BLaER1 (cell line): ENCODE data around the gene RALGAPB.

Experiments used
- H3K27ac ChIP-seq: shearing (Covaris generic); formaldehyde crosslinking; 2 replicates; pipeline ENCODE4 v1.8.1; 2022
- H3K27me3 ChIP-seq: shearing (Covaris generic); formaldehyde crosslinking; 2 replicates; pipeline ENCODE4 v1.8.1; 2022
- H3K36me3 ChIP-seq: shearing (Covaris generic); formaldehyde crosslinking; 2 replicates; pipeline ENCODE4 v1.8.1; 2022
- H3K4me1 ChIP-seq: shearing (Covaris generic); formaldehyde crosslinking; 2 replicates; pipeline ENCODE4 v1.8.1; 2022
- H3K4me2 ChIP-seq: shearing (Covaris generic); formaldehyde crosslinking; 2 replicates; pipeline ENCODE4 v1.8.1; 2022
- H3K4me3 ChIP-seq: shearing (Covaris generic); formaldehyde crosslinking; 2 replicates; pipeline ENCODE4 v1.8.1; 2022
- H3K9ac ChIP-seq: shearing (Covaris generic); formaldehyde crosslinking; 2 replicates; pipeline ENCODE4 v1.8.1; 2022
- H3K9me3 ChIP-seq: shearing (Covaris generic); formaldehyde crosslinking; 2 replicates; pipeline ENCODE4 v1.8.1; 2022
- H4K20me1 ChIP-seq: shearing (Covaris generic); formaldehyde crosslinking; 2 replicates; pipeline ENCODE4 v1.8.1; 2022
- Cebpa-rat ChIP-seq: shearing (Covaris generic); IDR thresholded peaks from 2 replicates; pipeline ENCODE4 v1.8.1; 2022

The RALGAPB gene

GRCh38 chr20:38617011-38617829 lies 144.6 kb downstream of the RALGAPB start:
- TF ChIP-seq Cebpa-rat: no peak
- no peak overlapping the region for H3K27ac ChIP-seq
- no peaks in the 10 kb centered on the region for H3K4me1 ChIP-seq
- H3K36me3 ChIP-seq: no peaks in the 10 kb centered on the region
- no peak overlapping the region for H3K9ac ChIP-seq
- H3K4me2 ChIP-seq: no peak overlapping the region
- H3K27me3 ChIP-seq: no peaks in the 10 kb centered on the region
- H3K9me3 ChIP-seq: no peaks in the 10 kb centered on the region
- H3K4me3 ChIP-seq: no peak overlapping the region
- H4K20me1 ChIP-seq: no peaks in the 10 kb centered on the region

DNA sequence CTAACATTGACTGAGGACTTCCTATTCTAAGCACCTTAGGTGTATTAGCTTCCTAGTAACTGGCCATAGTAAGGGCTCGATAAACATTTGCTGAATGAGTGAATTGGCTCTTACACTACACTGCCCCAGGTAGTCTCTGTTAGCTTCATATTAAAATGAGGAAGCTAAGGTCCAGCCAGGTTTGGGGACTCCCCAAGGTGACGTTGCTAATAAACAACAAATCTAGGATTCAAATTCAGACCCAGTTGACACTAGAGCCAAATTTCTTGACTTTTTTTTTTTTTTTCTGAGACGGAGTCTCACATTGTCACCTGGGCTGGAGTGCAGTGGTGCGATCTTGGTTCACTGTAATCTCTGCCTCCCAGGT lies 145.2 kb downstream of the RALGAPB start:
- Histone ChIP-seq H3K27ac (no peak overlapping the region), H3K4me1 (no peaks in the 10 kb centered on the region), H3K36me3 (no peaks in the 10 kb centered on the region), H3K27me3 (no peaks in the 10 kb centered on the region), H3K4me3 (no peak overlapping the region), H4K20me1 (no peaks in the 10 kb centered on the region), H3K9ac (no peak overlapping the region), H3K9me3 (no peaks in the 10 kb centered on the region), H3K4me2 (no peak overlapping the region)
- TF ChIP-seq Cebpa-rat: no peak

DNA sequence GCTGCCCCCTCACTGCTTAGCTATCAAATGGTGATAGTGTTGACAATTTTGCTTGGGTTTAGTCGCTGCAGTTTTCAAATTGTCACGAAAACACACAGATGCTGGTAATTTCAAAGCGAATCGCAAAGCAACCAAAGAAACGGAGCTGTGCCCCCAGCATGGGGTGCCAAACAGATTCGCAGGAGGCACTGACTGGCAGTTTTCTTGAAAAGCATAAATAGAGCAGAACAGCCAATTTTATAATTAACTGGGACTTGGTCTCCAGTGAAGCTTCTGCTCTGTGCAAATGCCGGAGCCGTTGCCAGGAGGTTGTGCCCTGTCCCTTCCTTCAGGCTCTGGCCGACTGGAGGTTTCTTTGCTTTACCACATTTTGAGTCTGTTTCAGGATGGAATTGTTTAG lies 147.8 kb downstream of the RALGAPB start:
- no peak for TF ChIP-seq Cebpa-rat
- H3K36me3 ChIP-seq: no peaks in the 10 kb centered on the region

GRCh38 chr20:38623061-38623460 lies 150.4 kb downstream of the RALGAPB start:
- H3K4me3 ChIP-seq: no peak overlapping the region
- H4K20me1 ChIP-seq: no peaks in the 10 kb centered on the region
- no peaks in the 10 kb centered on the region for H3K9me3 ChIP-seq
- H3K36me3 ChIP-seq: no peaks in the 10 kb centered on the region
- H3K27ac ChIP-seq: no peak overlapping the region
- no peaks in the 10 kb centered on the region for H3K27me3 ChIP-seq
- no peak for TF ChIP-seq Cebpa-rat
- H3K9ac ChIP-seq: no peak overlapping the region
- H3K4me1 ChIP-seq: no peaks in the 10 kb centered on the region
- H3K4me2 ChIP-seq: no peak overlapping the region

More for the DNA sequence above, 147.8 kb downstream of the RALGAPB start:
- no peaks in the 10 kb centered on the region for H3K9me3 ChIP-seq
- no peak overlapping the region for H3K27ac ChIP-seq
- H3K27me3 ChIP-seq: no peaks in the 10 kb centered on the region
- H3K4me1 ChIP-seq: no peaks in the 10 kb centered on the region
- H4K20me1 ChIP-seq: no peaks in the 10 kb centered on the region
- no peak overlapping the region for H3K4me3 ChIP-seq
- no peak overlapping the region for H3K4me2 ChIP-seq
- no peak overlapping the region for H3K9ac ChIP-seq

DNA sequence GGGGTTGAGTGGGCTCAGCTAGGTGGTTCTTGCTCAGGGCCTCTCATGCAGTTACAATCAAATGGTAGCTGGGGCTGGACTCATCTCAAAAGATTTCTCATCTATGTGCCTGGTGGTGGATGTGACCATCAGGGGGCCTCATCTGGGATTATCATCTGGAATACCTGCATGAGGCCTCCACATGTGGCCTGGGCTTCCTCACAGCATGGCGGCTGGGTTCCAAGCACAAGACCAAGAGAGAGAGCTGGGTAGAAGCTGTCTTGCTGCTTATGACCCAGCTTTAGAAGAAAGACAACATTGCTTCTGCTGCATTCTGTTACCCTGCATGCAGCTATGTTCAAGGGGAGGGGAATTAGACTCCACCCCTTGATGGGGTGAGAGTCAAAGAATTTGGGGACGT lies 151.4 kb downstream of the RALGAPB start:
- no peak overlapping the region for H3K4me2 ChIP-seq
- H4K20me1 ChIP-seq: no peaks in the 10 kb centered on the region
- H3K36me3 ChIP-seq: no peaks in the 10 kb centered on the region
- no peak for TF ChIP-seq Cebpa-rat
- H3K4me3 ChIP-seq: no peak overlapping the region
- H3K9ac ChIP-seq: no peak overlapping the region
- H3K4me1 ChIP-seq: no peaks in the 10 kb centered on the region
- no peak overlapping the region for H3K27ac ChIP-seq
- H3K27me3 ChIP-seq: no peaks in the 10 kb centered on the region
- H3K9me3 ChIP-seq: no peaks in the 10 kb centered on the region

DNA sequence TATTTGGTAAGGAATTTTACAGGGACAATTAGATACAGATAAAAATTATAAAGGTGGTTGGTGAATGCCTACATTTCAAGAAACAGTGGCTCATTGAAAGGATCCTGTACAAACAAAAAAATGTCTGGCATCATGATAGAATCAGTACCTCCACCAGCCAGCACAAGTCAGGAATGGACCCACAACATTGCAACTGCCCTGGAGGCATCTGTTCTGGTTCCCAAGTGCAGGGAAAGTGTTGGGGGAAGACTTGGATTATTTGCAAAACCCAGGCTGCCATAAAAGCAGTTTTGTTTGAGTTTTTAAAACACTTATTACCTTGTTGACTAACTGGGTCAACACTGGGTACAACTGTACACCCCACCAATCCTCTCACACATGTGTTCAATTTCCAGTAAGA lies 153.3 kb downstream of the RALGAPB start:
- H3K4me3 ChIP-seq: no peak overlapping the region
- no peak overlapping the region for H3K9ac ChIP-seq
- H3K4me1 ChIP-seq: no peaks in the 10 kb centered on the region
- H3K4me2 ChIP-seq: no peak overlapping the region
- no peaks in the 10 kb centered on the region for H3K9me3 ChIP-seq
- no peaks in the 10 kb centered on the region for H3K36me3 ChIP-seq
- TF ChIP-seq Cebpa-rat: no peak
- no peaks in the 10 kb centered on the region for H3K27me3 ChIP-seq
- no peaks in the 10 kb centered on the region for H4K20me1 ChIP-seq
- H3K27ac ChIP-seq: no peak overlapping the region

GRCh38 chr20:38626921-38627659 lies 154.4 kb downstream of the RALGAPB start:
- Histone ChIP-seq H3K9ac (no peak overlapping the region), H3K27ac (no peak overlapping the region), H3K27me3 (no peaks in the 10 kb centered on the region), H3K36me3 (no peaks in the 10 kb centered on the region), H3K4me3 (no peak overlapping the region), H3K4me2 (no peak overlapping the region), H4K20me1 (no peaks in the 10 kb centered on the region), H3K4me1 (no peaks in the 10 kb centered on the region), H3K9me3 (no peaks in the 10 kb centered on the region)
- TF ChIP-seq Cebpa-rat: no peak
